Measurements from ENCODE around the gene RGMA.

Gene RGMA

GRCh38 chr15:93081399-93081798 lies 7.6 kb downstream of the RGMA start:
- no peak overlapping the region for H3K4me3 ChIP-seq (ENCODE audit: low read depth, low read length)
- no peak for TF ChIP-seq CTCF (IDR thresholded peaks at IDR 0.05; ENCODE audit: low read depth, low read length)

- no peak overlapping the region for H3K4me3 ChIP-seq (ENCODE audit: low read depth, low read length)
- TF ChIP-seq CTCF (IDR thresholded peaks at IDR 0.05; ENCODE audit: low read depth, low read length) = no peak
These were observed 8.6 kb downstream of the RGMA start for GRCh38 chr15:93080451-93080850.

- H3K4me3 ChIP-seq (ENCODE audit: low read depth, low read length) = no peak overlapping the region
- no peak for TF ChIP-seq CTCF (IDR thresholded peaks at IDR 0.05; ENCODE audit: low read depth, low read length)
These were observed 12.1 kb downstream of the RGMA start for GRCh38 chr15:93076875-93077274.

GRCh38 chr15:93076217-93076616 lies 12.8 kb downstream of the RGMA start:
- no peak for TF ChIP-seq CTCF (IDR thresholded peaks at IDR 0.05; ENCODE audit: low read depth, low read length)
- no peak overlapping the region for H3K4me3 ChIP-seq (ENCODE audit: low read depth, low read length)

GRCh38 chr15:93074599-93074998 lies 14.4 kb downstream of the RGMA start:
- TF ChIP-seq CTCF (IDR thresholded peaks at IDR 0.05; ENCODE audit: low read depth, low read length) = no peak
- no peak overlapping the region for H3K4me3 ChIP-seq (ENCODE audit: low read depth, low read length)

- H3K4me3 ChIP-seq (ENCODE audit: low read depth, low read length) = no peak overlapping the region
- TF ChIP-seq CTCF (IDR thresholded peaks at IDR 0.05; ENCODE audit: low read depth, low read length) = no peak
These were observed 15.5 kb downstream of the RGMA start for GRCh38 chr15:93073465-93073952.

GRCh38 chr15:93072411-93073394 lies 16.3 kb downstream of the RGMA start:
- TF ChIP-seq CTCF (IDR thresholded peaks at IDR 0.05; ENCODE audit: low read depth, low read length) = no peak
- peak overlapping the region; percentile 52 for H3K4me3 ChIP-seq (ENCODE audit: low read depth, low read length)

All from WI38 (cell line).